Measurements from ENCODE around the gene MRTFA.

The MRTFA gene

DNA sequence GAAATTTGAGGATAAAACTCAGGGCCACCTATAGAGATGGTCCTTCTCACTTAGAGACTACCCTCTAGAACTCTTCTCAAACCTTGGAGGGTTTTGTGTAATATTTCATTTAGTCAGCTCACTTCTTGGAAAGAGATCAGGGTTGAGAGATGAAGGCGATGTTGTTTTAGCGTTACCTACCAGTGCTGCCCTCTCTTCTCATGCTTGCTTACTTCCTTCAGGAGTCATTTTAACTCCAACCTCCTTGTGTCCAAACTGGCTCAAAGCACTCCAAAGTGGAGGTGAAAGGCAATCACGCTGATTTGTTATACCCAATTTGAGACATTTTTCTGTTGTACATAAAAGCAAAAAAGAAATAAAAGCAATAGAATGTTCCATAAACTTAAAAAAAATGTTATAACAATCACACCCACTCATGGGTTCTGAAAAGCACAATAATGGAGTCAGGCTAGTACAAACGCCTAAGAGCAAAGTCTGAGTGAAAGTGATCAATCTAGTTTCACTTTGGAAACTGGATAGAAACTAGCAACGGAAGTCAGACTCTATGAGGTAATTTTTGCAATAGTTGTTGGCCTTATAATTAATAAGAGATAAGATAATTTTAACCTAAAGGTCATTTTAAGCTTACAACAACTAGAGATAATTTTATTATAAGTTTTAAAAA, 117.1 kb downstream of the MRTFA start:
- Histone ChIP-seq H3K79me2 (no peaks in the 10 kb centered on the region), H3K9me3 (ENCODE audit: control insufficient read depth, low read length) (no peaks in the 10 kb centered on the region), H3K4me1 (no peaks in the 10 kb centered on the region), H3K27ac (no peak overlapping the region), H2AFZ (no peak overlapping the region), H3K4me3 (ENCODE audit: low read depth, low read length) (no peak overlapping the region), H3K27me3 (ENCODE audit: control insufficient read depth, insufficient read depth, low read length) (no peaks in the 10 kb centered on the region), H3K4me2 (ENCODE audit: low read length) (no peak overlapping the region), H3K9ac (no peak overlapping the region), H3K36me3 (ENCODE audit: control insufficient read depth, insufficient read depth, low read length) (no peaks in the 10 kb centered on the region)
- TF ChIP-seq, protein P1, sequence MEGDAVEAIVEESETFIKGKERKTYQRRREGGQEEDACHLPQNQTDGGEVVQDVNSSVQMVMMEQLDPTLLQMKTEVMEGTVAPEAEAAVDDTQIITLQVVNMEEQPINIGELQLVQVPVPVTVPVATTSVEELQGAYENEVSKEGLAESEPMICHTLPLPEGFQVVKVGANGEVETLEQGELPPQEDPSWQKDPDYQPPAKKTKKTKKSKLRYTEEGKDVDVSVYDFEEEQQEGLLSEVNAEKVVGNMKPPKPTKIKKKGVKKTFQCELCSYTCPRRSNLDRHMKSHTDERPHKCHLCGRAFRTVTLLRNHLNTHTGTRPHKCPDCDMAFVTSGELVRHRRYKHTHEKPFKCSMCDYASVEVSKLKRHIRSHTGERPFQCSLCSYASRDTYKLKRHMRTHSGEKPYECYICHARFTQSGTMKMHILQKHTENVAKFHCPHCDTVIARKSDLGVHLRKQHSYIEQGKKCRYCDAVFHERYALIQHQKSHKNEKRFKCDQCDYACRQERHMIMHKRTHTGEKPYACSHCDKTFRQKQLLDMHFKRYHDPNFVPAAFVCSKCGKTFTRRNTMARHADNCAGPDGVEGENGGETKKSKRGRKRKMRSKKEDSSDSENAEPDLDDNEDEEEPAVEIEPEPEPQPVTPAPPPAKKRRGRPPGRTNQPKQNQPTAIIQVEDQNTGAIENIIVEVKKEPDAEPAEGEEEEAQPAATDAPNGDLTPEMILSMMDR (IDR thresholded peaks at IDR 0.05), result no peak

DNA sequence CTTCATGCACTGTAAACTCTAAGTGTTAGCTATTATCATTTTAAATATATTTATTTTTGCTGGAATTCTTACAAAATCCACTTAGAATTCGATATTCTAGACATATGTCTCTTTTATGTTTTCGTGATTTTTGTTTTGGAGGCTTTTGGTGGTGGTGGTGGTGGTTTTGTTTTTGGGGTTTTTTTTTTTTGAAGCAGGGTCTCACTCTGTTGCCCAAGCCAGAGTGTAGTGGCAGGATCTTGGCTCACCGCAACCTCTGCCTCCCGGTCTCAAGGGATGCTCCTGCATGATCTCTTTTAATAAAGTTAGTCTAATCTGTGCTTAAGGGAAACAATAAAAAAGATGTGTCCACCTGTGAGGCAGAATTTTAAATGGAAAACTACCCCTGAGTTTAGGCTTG, 117.7 kb downstream of the MRTFA start:
- Histone ChIP-seq H3K27ac (no peak overlapping the region), H3K79me2 (no peaks in the 10 kb centered on the region), H3K9me3 (ENCODE audit: control insufficient read depth, low read length) (no peaks in the 10 kb centered on the region), H3K36me3 (ENCODE audit: control insufficient read depth, insufficient read depth, low read length) (no peaks in the 10 kb centered on the region), H2AFZ (no peak overlapping the region), H3K4me2 (ENCODE audit: low read length) (no peak overlapping the region), H3K9ac (no peak overlapping the region), H3K27me3 (ENCODE audit: control insufficient read depth, insufficient read depth, low read length) (no peaks in the 10 kb centered on the region), H3K4me1 (no peaks in the 10 kb centered on the region), H3K4me3 (ENCODE audit: low read depth, low read length) (no peak overlapping the region)
- TF ChIP-seq, protein P1 (IDR thresholded peaks at IDR 0.05), result no peak

DNA sequence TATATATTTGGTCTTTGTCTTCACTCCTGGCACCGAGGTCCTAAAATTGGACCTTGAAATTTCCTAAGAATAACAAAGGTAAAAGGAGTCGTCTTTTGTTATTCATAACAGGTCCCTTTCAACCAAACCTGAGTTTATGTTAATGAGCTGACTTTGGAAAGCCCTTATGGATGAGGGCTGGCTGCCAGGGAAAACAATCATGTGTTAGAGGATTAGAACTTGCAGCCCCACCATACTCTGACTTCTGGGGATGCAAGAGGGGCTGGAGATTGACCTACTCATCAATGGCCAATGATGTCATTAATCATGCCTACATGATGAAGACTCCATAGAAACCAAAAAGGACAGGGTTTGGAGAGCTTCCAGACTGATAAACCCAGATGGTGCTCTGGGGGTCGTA, 118.9 kb downstream of the MRTFA start:
- H3K4me2 ChIP-seq (ENCODE audit: low read length), result no peak overlapping the region
- H3K27me3 ChIP-seq (ENCODE audit: control insufficient read depth, insufficient read depth, low read length), result no peaks in the 10 kb centered on the region
- no peak overlapping the region for H2AFZ ChIP-seq
- H3K4me3 ChIP-seq (ENCODE audit: low read depth, low read length), result no peak overlapping the region
- H3K79me2 ChIP-seq, result no peaks in the 10 kb centered on the region
- no peak overlapping the region for H3K9ac ChIP-seq
- H3K4me1 ChIP-seq, result no peaks in the 10 kb centered on the region
- no peak overlapping the region for H3K27ac ChIP-seq
- no peaks in the 10 kb centered on the region for H3K9me3 ChIP-seq (ENCODE audit: control insufficient read depth, low read length)
- no peaks in the 10 kb centered on the region for H3K36me3 ChIP-seq (ENCODE audit: control insufficient read depth, insufficient read depth, low read length)
- TF ChIP-seq, protein P1 (IDR thresholded peaks at IDR 0.05), result no peak

DNA sequence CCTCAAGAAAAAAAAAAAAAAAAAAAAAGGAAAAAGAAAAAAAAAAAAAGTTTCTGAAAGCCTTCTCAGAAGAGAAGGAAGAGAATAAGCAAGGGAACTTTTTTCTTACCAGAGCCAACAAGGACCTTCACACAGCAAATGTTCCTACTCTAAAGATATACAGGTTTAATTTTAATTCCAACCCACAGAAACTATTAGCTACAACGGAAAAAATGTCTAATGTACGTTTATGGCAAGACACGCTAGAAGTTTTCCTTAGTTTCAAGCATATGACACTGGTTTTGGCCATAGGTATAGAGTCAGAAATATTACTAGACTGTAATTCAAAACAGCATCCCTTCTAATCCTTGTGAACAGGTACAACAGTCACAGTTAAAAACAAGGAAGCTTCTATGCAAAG, 120.1 kb downstream of the MRTFA start:
- Histone ChIP-seq H3K27me3 (ENCODE audit: control insufficient read depth, insufficient read depth, low read length) (no peaks in the 10 kb centered on the region), H3K9ac (no peak overlapping the region), H3K4me2 (ENCODE audit: low read length) (no peak overlapping the region), H3K9me3 (ENCODE audit: control insufficient read depth, low read length) (no peaks in the 10 kb centered on the region), H3K4me1 (no peaks in the 10 kb centered on the region), H3K36me3 (ENCODE audit: control insufficient read depth, insufficient read depth, low read length) (no peaks in the 10 kb centered on the region), H3K79me2 (no peaks in the 10 kb centered on the region), H3K4me3 (ENCODE audit: low read depth, low read length) (no peak overlapping the region), H3K27ac (no peak overlapping the region), H2AFZ (no peak overlapping the region)
- TF ChIP-seq, protein P1 (IDR thresholded peaks at IDR 0.05), result no peak

All from parathyroid adenoma (tissue), 2 donors.